KOPT-K1 (cell line): ENCODE data around the gene BAIAP3.
"Not testable (repeated sequence)": the region's sequence is repeated elsewhere in the genome, so short reads cannot be mapped to it uniquely, and the experiment has no call there.

Experiments
- H3K27ac ChIP-seq: fragments of 200-600 bp; sonication (generic); 2 replicates; pipeline ENCODE4 v1.5.1; 2016; ENCODE audit warnings: antibody characterized with exemption, mild to moderate bottlenecking, low read depth, low read length; ENCODE audit not compliant: poor library complexity, severe bottlenecking
- H3K36me3 ChIP-seq: fragments of 200-600 bp; sonication (generic); 2 replicates; pipeline ENCODE4 v1.5.1; 2017; ENCODE audit warnings: antibody characterized with exemption, mild to moderate bottlenecking, low read length, moderate library complexity; ENCODE audit not compliant: insufficient read depth
- H3K9me3 ChIP-seq: fragments of 200-600 bp; sonication (generic); 2 replicates; pipeline ENCODE4 v1.5.1; 2017; ENCODE audit warnings: antibody characterized with exemption, low read length, mild to moderate bottlenecking; ENCODE audit not compliant: insufficient read depth, poor library complexity, severe bottlenecking

The BAIAP3 gene

GRCh38 chr16:1333149-1333812 lies at the start of gene BAIAP3:
Gene BAIAP3, plus strand, starts transcription at chr16:1333645. Its CDS starts 4,905 bp downstream, at chr16:1338550.
- H3K9me3 ChIP-seq, result no peaks in the 10 kb centered on the region
- H3K27ac ChIP-seq, result no peak within 1 kb of the TSS
- H3K36me3 ChIP-seq, result no peaks in the 10 kb centered on the region

GRCh38 chr16:1283996-1284616 lies 49.3 kb upstream of the BAIAP3 start:
- Histone ChIP-seq H3K27ac (no peak overlapping the region), H3K36me3 (no peaks in the 10 kb centered on the region), H3K9me3 (no peaks in the 10 kb centered on the region)

GRCh38 chr16:1285669-1286512 lies 47.6 kb upstream of the BAIAP3 start:
- Histone ChIP-seq H3K27ac (no peak overlapping the region), H3K9me3 (no peaks in the 10 kb centered on the region), H3K36me3 (no peaks in the 10 kb centered on the region)

GRCh38 chr16:1286513-1287094 lies 46.8 kb upstream of the BAIAP3 start:
- no peaks in the 10 kb centered on the region for H3K36me3 ChIP-seq
- H3K27ac ChIP-seq, result no peak overlapping the region
- H3K9me3 ChIP-seq, result no peaks in the 10 kb centered on the region

GRCh38 chr16:1287982-1288670 lies 45.3 kb upstream of the BAIAP3 start:
- H3K9me3 ChIP-seq, result no peaks in the 10 kb centered on the region
- no peak overlapping the region for H3K27ac ChIP-seq
- H3K36me3 ChIP-seq, result no peaks in the 10 kb centered on the region

- Histone ChIP-seq H3K9me3 (no peaks in the 10 kb centered on the region), H3K36me3 (no peaks in the 10 kb centered on the region), H3K27ac (no peak overlapping the region)
Observed at GRCh38 chr16:1288813-1289476, 44.5 kb upstream of the BAIAP3 start.

GRCh38 chr16:1289477-1289866 lies 44.0 kb upstream of the BAIAP3 start:
- Histone ChIP-seq H3K9me3 (no peaks in the 10 kb centered on the region), H3K27ac (no peak overlapping the region), H3K36me3 (no peaks in the 10 kb centered on the region)

GRCh38 chr16:1290063-1290501 lies 43.4 kb upstream of the BAIAP3 start:
- no peak overlapping the region for H3K27ac ChIP-seq
- no peaks in the 10 kb centered on the region for H3K9me3 ChIP-seq
- no peaks in the 10 kb centered on the region for H3K36me3 ChIP-seq

GRCh38 chr16:1290860-1291575 lies 42.4 kb upstream of the BAIAP3 start:
- Histone ChIP-seq H3K9me3 (no peaks in the 10 kb centered on the region), H3K36me3 (no peaks in the 10 kb centered on the region), H3K27ac (no peak overlapping the region)

- Histone ChIP-seq H3K9me3 (no peaks in the 10 kb centered on the region), H3K36me3 (no peaks in the 10 kb centered on the region), H3K27ac (no peak overlapping the region)
Observed at GRCh38 chr16:1291576-1291974, 41.9 kb upstream of the BAIAP3 start.

GRCh38 chr16:1292208-1292607 lies 41.2 kb upstream of the BAIAP3 start:
- not testable (repeated sequence) for H3K27ac ChIP-seq, H3K36me3 ChIP-seq, H3K9me3 ChIP-seq

- not testable (repeated sequence) for H3K27ac ChIP-seq, H3K36me3 ChIP-seq, H3K9me3 ChIP-seq
Observed at GRCh38 chr16:1292808-1293207, 40.6 kb upstream of the BAIAP3 start.

GRCh38 chr16:1293921-1294656 lies 39.4 kb upstream of the BAIAP3 start:
- Histone ChIP-seq H3K36me3 (no peaks in the 10 kb centered on the region), H3K9me3 (no peaks in the 10 kb centered on the region), H3K27ac (no peak overlapping the region)
